ENCODE measurements around the gene SFT2D2. TPM values are rescaled to one million over a fixed set of nuclear protein-coding genes. Genes with fewer than 3 reads are reported as not detected.
"Not testable (repeated sequence)": the region's sequence is repeated elsewhere in the genome, so short reads cannot be mapped to it uniquely, and the experiment has no call there.

SFT2D2 gene
- total RNA-seq (15.7 TPM), polyA plus RNA-seq (ENCODE audit: insufficient read depth in 1 of 8, insufficient read length in 8 of 8, low replicate concordance in 1 of 8) (1 to 10 TPM; 6.1 to 9.3 (median 7.8) TPM)
- long read RNA-seq, donor 1, full-length matches to known transcripts, result 7 of 7 reads
- long read RNA-seq, donor 1, partial matches to known transcripts, result 0 of 7 reads
- long read RNA-seq, donor 1, other reads (novel, unspliced or antisense), result 0 of 7 reads
- long read RNA-seq, donor 2, result 0 reads
- long read RNA-seq, donor 3, full-length matches to known transcripts, result 3 of 3 reads
- long read RNA-seq, donor 3, partial matches to known transcripts, result 0 of 3 reads
- long read RNA-seq, donor 3, other reads (novel, unspliced or antisense), result 0 of 3 reads
- long read RNA-seq, donor 4, result 0 reads
- long read RNA-seq, donor 5, full-length matches to known transcripts, result 3 of 3 reads
- long read RNA-seq, donor 5, partial matches to known transcripts, result 0 of 3 reads
- long read RNA-seq, donor 5, other reads (novel, unspliced or antisense), result 0 of 3 reads
- long read RNA-seq, donor 6, full-length matches to known transcripts, result 2 of 2 reads
- long read RNA-seq, donor 6, partial matches to known transcripts, result 0 of 2 reads
- long read RNA-seq, donor 6, other reads (novel, unspliced or antisense), result 0 of 2 reads
- long read RNA-seq, donor 7, full-length matches to known transcripts, result 1 of 1 reads
- long read RNA-seq, donor 7, partial matches to known transcripts, result 0 of 1 reads
- long read RNA-seq, donor 7, other reads (novel, unspliced or antisense), result 0 of 1 reads
- long read RNA-seq, donor 8, full-length matches to known transcripts, result 1 of 1 reads
- long read RNA-seq, donor 8, partial matches to known transcripts, result 0 of 1 reads
- long read RNA-seq, donor 8, other reads (novel, unspliced or antisense), result 0 of 1 reads
- long read RNA-seq, donor 9, full-length matches to known transcripts, result 1 of 1 reads
- long read RNA-seq, donor 9, partial matches to known transcripts, result 0 of 1 reads
- long read RNA-seq, donor 9, other reads (novel, unspliced or antisense), result 0 of 1 reads
- long read RNA-seq, donor 10, partial matches to known transcripts, result 7 of 7 reads
- long read RNA-seq, donor 10, other reads (novel, unspliced or antisense), result 0 of 7 reads
- long read RNA-seq, donor 11, full-length matches to known transcripts, result 1 of 1 reads
- long read RNA-seq, donor 11, partial matches to known transcripts, result 0 of 1 reads
- long read RNA-seq, donor 11, other reads (novel, unspliced or antisense), result 0 of 1 reads

GRCh38 chr1:168225476-168226190, at the start of gene SFT2D2:
Gene SFT2D2, plus strand, starts transcription at chr1:168226004. Its CDS starts 76 bp downstream, at chr1:168226080.
- DNase-seq, result peak; percentile 88
- under 1% methylated on average over 57 of the region's 58 CpGs for WGBS (ENCODE audit: insufficient coverage)
- H3K27ac ChIP-seq (ENCODE audit: low read length), result peak within 1 kb of the TSS; percentile 95
- peaks cover 8% of the 10 kb centered on the region for H3K9me3 ChIP-seq (replicated peaks; ENCODE audit: control insufficient read depth, low read depth, low read length)
- peaks cover 10% of the 10 kb centered on the region for H3K4me1 ChIP-seq (ENCODE audit: control insufficient read depth, insufficient read depth, low read length)
- peaks cover 2% of the 10 kb centered on the region for H3K27me3 ChIP-seq (ENCODE audit: control insufficient read depth, insufficient read depth, low read length)
- peak within 1 kb of the TSS; percentile 95 for H3K4me3 ChIP-seq (ENCODE audit: low read length)
- H3K36me3 ChIP-seq (ENCODE audit: control insufficient read depth, insufficient read depth, low read length), result peaks cover 12% of the 10 kb centered on the region

- H3K36me3 ChIP-seq (ENCODE audit: control insufficient read depth, insufficient read depth, low read length), result no peaks in the 10 kb centered on the region
- peaks cover 8% of the 10 kb centered on the region for H3K4me1 ChIP-seq (ENCODE audit: control insufficient read depth, insufficient read depth, low read length)
- peak overlapping the region; percentile 98 for H3K27ac ChIP-seq (ENCODE audit: low read length)
- no peak for DNase-seq
- peak overlapping the region; percentile 96 for H3K4me3 ChIP-seq (ENCODE audit: low read length)
- peaks cover 5% of the 10 kb centered on the region for H3K9me3 ChIP-seq (replicated peaks; ENCODE audit: control insufficient read depth, low read depth, low read length)
- H3K27me3 ChIP-seq (ENCODE audit: control insufficient read depth, insufficient read depth, low read length), result peaks cover 4% of the 10 kb centered on the region
- no CpG with 5 or more reads among the region's 5 CpGs for WGBS (ENCODE audit: insufficient coverage)
Observed at GRCh38 chr1:168178227-168178637, 47.6 kb upstream of the SFT2D2 start.

GRCh38 chr1:168178638-168179437, 47.0 kb upstream of the SFT2D2 start, which contains the start of gene TIPRL:
Gene TIPRL, plus strand, starts transcription at chr1:168178962. Its CDS starts 116 bp downstream, at chr1:168179078.
- 0% methylated on average over 36 of the region's 56 CpGs for WGBS (ENCODE audit: insufficient coverage)
- Histone ChIP-seq H3K9me3 (replicated peaks; ENCODE audit: control insufficient read depth, low read depth, low read length) (peaks cover 5% of the 10 kb centered on the region), H3K4me1 (ENCODE audit: control insufficient read depth, insufficient read depth, low read length) (peaks cover 8% of the 10 kb centered on the region), H3K27me3 (ENCODE audit: control insufficient read depth, insufficient read depth, low read length) (peaks cover 4% of the 10 kb centered on the region), H3K27ac (ENCODE audit: low read length) (peak within 1 kb of the TSS; percentile 98), H3K4me3 (ENCODE audit: low read length) (peak within 1 kb of the TSS; percentile 96), H3K36me3 (ENCODE audit: control insufficient read depth, insufficient read depth, low read length) (no peaks in the 10 kb centered on the region)
- DNase-seq, result peak; percentile 100

GRCh38 chr1:168179438-168180147, 46.2 kb upstream of the SFT2D2 start:
- Histone ChIP-seq H3K36me3 (ENCODE audit: control insufficient read depth, insufficient read depth, low read length) (no peaks in the 10 kb centered on the region), H3K4me1 (ENCODE audit: control insufficient read depth, insufficient read depth, low read length) (peaks cover 8% of the 10 kb centered on the region), H3K27ac (ENCODE audit: low read length) (peak overlapping the region; percentile 98), H3K4me3 (ENCODE audit: low read length) (peak overlapping the region; percentile 96), H3K9me3 (replicated peaks; ENCODE audit: control insufficient read depth, low read depth, low read length) (peaks cover 5% of the 10 kb centered on the region), H3K27me3 (ENCODE audit: control insufficient read depth, insufficient read depth, low read length) (peaks cover 3% of the 10 kb centered on the region)
- WGBS (ENCODE audit: insufficient coverage), result 3% methylated on average over 18 of the region's 20 CpGs
- DNase-seq, result no peak

GRCh38 chr1:168180148-168180524, 45.7 kb upstream of the SFT2D2 start:
- H3K36me3 ChIP-seq (ENCODE audit: control insufficient read depth, insufficient read depth, low read length), result no peaks in the 10 kb centered on the region
- peak overlapping the region; percentile 98 for H3K27ac ChIP-seq (ENCODE audit: low read length)
- no peaks in the 10 kb centered on the region for H3K27me3 ChIP-seq (ENCODE audit: control insufficient read depth, insufficient read depth, low read length)
- H3K4me1 ChIP-seq (ENCODE audit: control insufficient read depth, insufficient read depth, low read length), result peaks cover 8% of the 10 kb centered on the region
- DNase-seq, result peak; percentile 24
- H3K9me3 ChIP-seq (replicated peaks; ENCODE audit: control insufficient read depth, low read depth, low read length), result peaks cover 5% of the 10 kb centered on the region
- WGBS (ENCODE audit: insufficient coverage), result 59% methylated on average over 2 of the region's 2 CpGs
- peak overlapping the region; percentile 96 for H3K4me3 ChIP-seq (ENCODE audit: low read length)

- not testable (repeated sequence) for H3K9me3 ChIP-seq (replicated peaks; ENCODE audit: control insufficient read depth, low read depth, low read length); H3K27me3 ChIP-seq (ENCODE audit: control insufficient read depth, insufficient read depth, low read length); H3K4me3 ChIP-seq (ENCODE audit: low read length); H3K4me1 ChIP-seq (ENCODE audit: control insufficient read depth, insufficient read depth, low read length); DNase-seq; H3K27ac ChIP-seq (ENCODE audit: low read length); H3K36me3 ChIP-seq (ENCODE audit: control insufficient read depth, insufficient read depth, low read length)
- 90% methylated on average over 2 of the region's 15 CpGs for WGBS (ENCODE audit: insufficient coverage)
Observed at GRCh38 chr1:168181063-168181720, 44.6 kb upstream of the SFT2D2 start.

GRCh38 chr1:168187177-168187576, 38.6 kb upstream of the SFT2D2 start:
- Histone ChIP-seq H3K4me3 (ENCODE audit: low read length) (no peak overlapping the region), H3K27me3 (ENCODE audit: control insufficient read depth, insufficient read depth, low read length) (no peaks in the 10 kb centered on the region), H3K4me1 (ENCODE audit: control insufficient read depth, insufficient read depth, low read length) (no peaks in the 10 kb centered on the region), H3K36me3 (ENCODE audit: control insufficient read depth, insufficient read depth, low read length) (peaks cover 7% of the 10 kb centered on the region), H3K27ac (ENCODE audit: low read length) (no peak overlapping the region), H3K9me3 (replicated peaks; ENCODE audit: control insufficient read depth, low read depth, low read length) (no peaks in the 10 kb centered on the region)
- DNase-seq, result no peak

GRCh38 chr1:168190403-168190802, 35.4 kb upstream of the SFT2D2 start:
- H3K36me3 ChIP-seq (ENCODE audit: control insufficient read depth, insufficient read depth, low read length), result peaks cover 14% of the 10 kb centered on the region
- WGBS (ENCODE audit: insufficient coverage), result no CpG with 5 or more reads among the region's 2 CpGs

More at GRCh38 chr1:168190403-168190802, 35.4 kb upstream of the SFT2D2 start:
- Histone ChIP-seq H3K27me3 (ENCODE audit: control insufficient read depth, insufficient read depth, low read length) (no peaks in the 10 kb centered on the region), H3K4me3 (ENCODE audit: low read length) (no peak overlapping the region), H3K9me3 (replicated peaks; ENCODE audit: control insufficient read depth, low read depth, low read length) (no peaks in the 10 kb centered on the region), H3K4me1 (ENCODE audit: control insufficient read depth, insufficient read depth, low read length) (no peaks in the 10 kb centered on the region), H3K27ac (ENCODE audit: low read length) (no peak overlapping the region)
- no peak for DNase-seq
